ENCODE results near the gene RECQL5.

RECQL5 gene

GRCh38 chr17:75643643-75644017, 23.3 kb downstream of the RECQL5 start:
- H3K27ac ChIP-seq = no peak overlapping the region
- TF ChIP-seq CTCF (conservative IDR thresholded peaks at IDR 0.05) = no peak
- TF ChIP-seq ZFX (IDR thresholded peaks at IDR 0.05) = no peak

- no peak for TF ChIP-seq CTCF (conservative IDR thresholded peaks at IDR 0.05)
- no peak for TF ChIP-seq ZFX (IDR thresholded peaks at IDR 0.05)
- H3K27ac ChIP-seq = no peak overlapping the region
Measured at GRCh38 chr17:75642784-75643642, 23.9 kb downstream of the RECQL5 start.

GRCh38 chr17:75642182-75642783, 24.7 kb downstream of the RECQL5 start:
- H3K27ac ChIP-seq = no peak overlapping the region

GRCh38 chr17:75641343-75641742, 25.6 kb downstream of the RECQL5 start:
- no peak for TF ChIP-seq CTCF (conservative IDR thresholded peaks at IDR 0.05)
- no peak for TF ChIP-seq ZFX (IDR thresholded peaks at IDR 0.05)
- H3K27ac ChIP-seq = no peak overlapping the region

More at GRCh38 chr17:75642182-75642783, 24.7 kb downstream of the RECQL5 start:
- no peak for TF ChIP-seq ZFX (IDR thresholded peaks at IDR 0.05)
- TF ChIP-seq CTCF (conservative IDR thresholded peaks at IDR 0.05) = no peak

- no peak overlapping the region; the same call in 1 of the 2 replicates for H3K27ac ChIP-seq
- TF ChIP-seq ZFX (IDR thresholded peaks at IDR 0.05) (no peak), CTCF (conservative IDR thresholded peaks at IDR 0.05) (no peak)
Measured at GRCh38 chr17:75640556-75641119, 26.3 kb downstream of the RECQL5 start.

- H3K27ac ChIP-seq = peak overlapping the region; percentile 12
- TF ChIP-seq ZFX (IDR thresholded peaks at IDR 0.05) (no peak), CTCF (conservative IDR thresholded peaks at IDR 0.05) (no peak; the same call in 1 of the 2 replicates)
Measured at GRCh38 chr17:75639771-75640555, 27.0 kb downstream of the RECQL5 start.

Data from C4-2B (cell line).